SU-DHL-6 (cell line): ENCODE data around the gene BTBD2.

Experiments used
- H2AFZ ChIP-seq: fragments of 200-600 bp; sonication (generic); 2 replicates; pipeline ENCODE4 v1.6.1; 2014; ENCODE audit warnings: low read depth, mild to moderate bottlenecking, moderate library complexity, mixed read lengths, antibody characterized with exemption, low read length; ENCODE audit not compliant: severe bottlenecking
- H3F3A ChIP-seq: fragments of 200-600 bp; shearing (Covaris generic); 2 replicates; pipeline ENCODE4 v1.6.0; 2016; ENCODE audit warnings: antibody characterized with exemption, mild to moderate bottlenecking; ENCODE audit not compliant: insufficient read depth
- H3K27ac ChIP-seq: fragments of 200-600 bp; sonication (generic); 2 replicates; pipeline ENCODE4 v1.5.1; 2016; ENCODE audit warnings: low read depth, mild to moderate bottlenecking, low read length, moderate library complexity, mixed read lengths
- H3K27me3 ChIP-seq: fragments of 200-600 bp; sonication (generic), shearing (Covaris generic); 2 replicates; pipeline ENCODE4 v1.6.0; 2014; ENCODE audit warnings: mild to moderate bottlenecking, low read length
- H3K36me3 ChIP-seq: fragments of 200-600 bp; sonication (generic); 2 replicates; pipeline ENCODE4 v1.6.1; 2014; ENCODE audit warnings: mild to moderate bottlenecking, low read length, mixed read lengths
- H3K4me2 ChIP-seq: fragments of 300-600, 200-600 bp; shearing (Covaris generic), sonication (generic); 2 replicates; pipeline ENCODE4 v1.6.0; 2014; ENCODE audit warnings: low read length, low read depth, mild to moderate bottlenecking; ENCODE audit not compliant: poor library complexity, severe bottlenecking
- H3K4me3 ChIP-seq: fragments of 200-600 bp; sonication (generic); 2 replicates; pipeline ENCODE4 v1.5.1; 2014; ENCODE audit warnings: antibody characterized with exemption, low read length, mild to moderate bottlenecking, mixed read lengths; ENCODE audit not compliant: insufficient read depth, poor library complexity, severe bottlenecking
- H3K79me2 ChIP-seq: fragments of 200-600 bp; sonication (generic); 2 replicates; pipeline ENCODE4 v1.6.1; 2014; ENCODE audit warnings: mild to moderate bottlenecking, low read length, moderate library complexity; ENCODE audit not compliant: insufficient read depth
- H3K9ac ChIP-seq: fragments of 200-600 bp; sonication (generic); 2 replicates; pipeline ENCODE4 v1.7.0; 2014; ENCODE audit warnings: mild to moderate bottlenecking, low read length
- H3K9me2 ChIP-seq: fragments of 200-600 bp; sonication (generic); replicated peaks from 2 replicates; pipeline ENCODE4 v1.6.1; 2014; ENCODE audit warnings: low read length; ENCODE audit not compliant: insufficient read depth
- H3K9me3 ChIP-seq: fragments of 200-600 bp; sonication (generic); 2 replicates; pipeline ENCODE4 v1.6.1; 2014; ENCODE audit warnings: low read length, mixed read lengths; ENCODE audit not compliant: insufficient read depth
- H4K20me1 ChIP-seq: fragments of 200-600 bp; sonication (generic); 2 replicates; pipeline ENCODE4 v1.6.1; 2014; ENCODE audit warnings: low read depth, mild to moderate bottlenecking, antibody characterized with exemption, low read length, moderate library complexity, mixed read lengths
- CTCF ChIP-seq: fragments of 200-600 bp; sonication (generic); IDR thresholded peaks from one replicate; pipeline ENCODE4 v1.5.1; 2017; ENCODE audit warnings: antibody characterized with exemption, mild to moderate bottlenecking, low read length, moderate library complexity; ENCODE audit not compliant: insufficient read depth, poor library complexity, severe bottlenecking
- EZH2phosphoT487 ChIP-seq: fragments of 200-600 bp; sonication (generic), shearing (Covaris generic); conservative IDR thresholded peaks from 2 replicates; pipeline ENCODE4 v1.6.1; 2018; ENCODE audit warnings: mild to moderate bottlenecking, antibody characterized with exemption, low read length, moderate library complexity, mixed read lengths

The BTBD2 gene

GRCh38 chr19:2048104-2048958, 32.8 kb upstream of the BTBD2 start:
- Histone ChIP-seq H3K4me2 (peak overlapping the region; percentile 70), H3K79me2 (peaks cover 42% of the 10 kb centered on the region), H2AFZ (no peak overlapping the region), H3F3A (peaks cover 18% of the 10 kb centered on the region), H3K27ac (peak overlapping the region; percentile 71), H3K9ac (peak overlapping the region; percentile 89), H3K36me3 (no peaks in the 10 kb centered on the region), H3K9me3 (no peaks in the 10 kb centered on the region), H3K4me3 (peak overlapping the region; percentile 81), H4K20me1 (no peaks in the 10 kb centered on the region; the same call in 1 of the 2 replicates), H3K27me3 (no peaks in the 10 kb centered on the region), H3K9me2 (no peaks in the 10 kb centered on the region)
- TF ChIP-seq EZH2phosphoT487 (no peak), CTCF (no peak)

GRCh38 chr19:2047449-2048103, 32.1 kb upstream of the BTBD2 start:
- Histone ChIP-seq H3K4me3 (no peak overlapping the region), H3K9ac (peak overlapping the region; percentile 89), H3K9me2 (no peaks in the 10 kb centered on the region), H3F3A (peaks cover 18% of the 10 kb centered on the region), H3K4me2 (peak overlapping the region; percentile 70), H3K79me2 (peaks cover 42% of the 10 kb centered on the region), H3K27me3 (no peaks in the 10 kb centered on the region), H3K27ac (peak overlapping the region; percentile 71), H2AFZ (no peak overlapping the region), H3K9me3 (no peaks in the 10 kb centered on the region), H4K20me1 (no peaks in the 10 kb centered on the region; the same call in 1 of the 2 replicates), H3K36me3 (no peaks in the 10 kb centered on the region)
- no peak for TF ChIP-seq EZH2phosphoT487
- no peak for TF ChIP-seq CTCF

GRCh38 chr19:2047076-2047448, 31.5 kb upstream of the BTBD2 start:
- no peaks in the 10 kb centered on the region for H3K9me2 ChIP-seq
- TF ChIP-seq EZH2phosphoT487 (no peak), CTCF (no peak)
- H3K4me3 ChIP-seq: no peak overlapping the region
- H3K9ac ChIP-seq: no peak overlapping the region
- H3K9me3 ChIP-seq: no peaks in the 10 kb centered on the region
- H3K27ac ChIP-seq: 0 out of 2 replicates have a peak overlapping the region, but pooled peaks have one; percentile 71
- no peak overlapping the region for H3K4me2 ChIP-seq
- no peaks in the 10 kb centered on the region; the same call in 1 of the 2 replicates for H4K20me1 ChIP-seq
- H3K36me3 ChIP-seq: no peaks in the 10 kb centered on the region
- H3F3A ChIP-seq: peaks cover 16% of the 10 kb centered on the region
- no peaks in the 10 kb centered on the region for H3K27me3 ChIP-seq
- H2AFZ ChIP-seq: no peak overlapping the region
- H3K79me2 ChIP-seq: peaks cover 42% of the 10 kb centered on the region
